OCI-LY3 (cell line): ENCODE results near the gene CHD9.

Source experiments
- CTCF ChIP-seq: fragments of 200-600, 300-600 bp; sonication (generic); IDR thresholded peaks from 2 replicates; pipeline ENCODE4 v1.5.1; 2014; ENCODE audit warnings: antibody characterized with exemption, low read length, low read depth
- EZH2phosphoT487 ChIP-seq: fragments of 200-600 bp; shearing (Covaris generic); IDR thresholded peaks from 2 replicates; pipeline ENCODE4 v1.6.1; 2018; ENCODE audit warnings: antibody characterized with exemption, mixed run types, low read depth

GRCh38 chr16:53085931-53086421 lies 31.2 kb downstream of the CHD9 start:
- no peak for TF ChIP-seq CTCF
- no peak for TF ChIP-seq EZH2phosphoT487
